ENCODE measurements around the gene CCDC178.
"Not testable (repeated sequence)": the region's sequence is repeated elsewhere in the genome, so short reads cannot be mapped to it uniquely, and the experiment has no call there.

Gene CCDC178

GRCh38 chr18:33356735-33357134 lies 83.8 kb downstream of the CCDC178 start:
- no peak for DNase-seq (ENCODE audit: low read depth)

DNA sequence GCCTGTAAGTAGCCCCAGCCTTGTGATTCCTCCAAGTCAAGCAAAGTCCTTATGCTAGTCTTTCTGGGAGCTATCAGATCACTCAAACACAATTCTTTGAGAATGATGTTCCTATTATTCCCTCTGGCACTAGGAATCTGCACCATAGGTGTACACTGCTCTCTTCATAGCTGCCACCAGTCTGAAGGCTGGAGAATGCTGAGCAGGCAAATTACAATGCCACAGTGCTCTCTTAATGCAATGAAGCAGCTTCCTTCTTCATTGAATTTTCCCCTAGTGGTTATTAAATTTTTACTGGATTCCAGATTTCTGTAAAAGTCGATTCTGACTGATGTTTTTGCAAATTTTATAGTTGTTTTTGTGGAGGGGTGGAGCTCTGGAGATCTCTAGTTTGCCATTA lies 84.8 kb downstream of the CCDC178 start:
- DNase-seq (ENCODE audit: low read depth) = no peak

DNA sequence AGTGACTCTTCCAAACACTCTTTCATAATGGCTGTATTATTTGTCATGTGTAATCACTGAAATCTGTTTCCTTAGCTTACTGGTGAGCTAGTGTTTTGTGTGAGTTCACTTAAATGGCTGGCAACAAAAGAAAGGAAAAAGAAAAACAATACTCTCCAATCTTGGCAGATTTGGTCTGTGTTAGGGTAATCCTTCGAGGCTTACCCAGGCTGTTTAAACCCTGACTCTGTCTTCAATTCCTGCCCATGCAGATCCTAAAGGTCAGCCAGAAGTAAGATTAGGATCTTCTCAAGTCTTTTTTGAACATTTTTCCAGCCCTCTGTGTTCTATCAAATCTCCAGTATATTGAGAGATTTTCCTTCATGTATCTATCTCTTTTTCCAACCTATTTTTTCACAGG lies 85.3 kb downstream of the CCDC178 start:
- no peak for DNase-seq (ENCODE audit: low read depth)

- DNase-seq (ENCODE audit: low read depth) = no peak
These were observed 90.3 kb downstream of the CCDC178 start for GRCh38 chr18:33350256-33350655.

DNA sequence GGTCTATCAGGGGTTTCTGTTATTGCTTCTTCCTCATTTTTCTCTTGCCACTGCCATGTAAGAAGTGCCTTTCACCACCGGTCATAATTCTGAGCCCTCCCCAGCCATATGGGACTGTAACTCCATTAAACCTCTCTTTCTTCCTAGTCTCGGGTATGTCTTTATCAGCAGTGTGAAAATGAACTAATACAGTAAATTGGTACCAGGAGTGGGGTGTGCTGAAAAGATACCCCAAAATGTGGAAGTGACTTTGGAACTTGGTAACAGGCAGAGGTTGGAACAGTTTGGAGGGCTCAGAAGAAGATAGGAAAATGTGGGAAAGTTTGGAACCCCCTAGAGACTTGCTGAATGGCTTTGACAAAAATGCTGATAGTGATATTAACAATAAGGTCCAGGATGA lies 100.8 kb downstream of the CCDC178 start:
- DNase-seq (ENCODE audit: low read depth) = not testable (repeated sequence)

DNA sequence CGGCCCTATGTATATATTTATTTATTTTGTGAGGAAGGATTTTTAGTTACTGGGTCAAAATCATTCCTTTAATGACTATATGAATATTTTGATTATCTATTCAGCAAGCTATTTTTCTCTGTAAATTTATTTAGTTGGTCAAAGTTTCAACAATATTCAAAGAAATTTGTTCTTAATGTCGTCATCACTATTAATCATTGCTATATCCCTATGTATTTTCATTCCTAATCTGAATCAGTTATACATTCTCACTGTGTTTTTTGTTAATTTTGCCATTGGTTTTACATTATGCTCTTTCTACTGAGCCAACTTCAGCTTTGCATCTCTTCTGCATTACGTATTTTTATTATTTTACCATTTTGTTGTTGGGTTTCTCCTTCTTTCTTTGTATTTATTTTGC lies 105.7 kb downstream of the CCDC178 start:
- DNase-seq (ENCODE audit: low read depth) = no peak

- no peak for DNase-seq (ENCODE audit: low read depth)
These were observed 109.8 kb downstream of the CCDC178 start for GRCh38 chr18:33330711-33331110.

GRCh38 chr18:33326975-33327374 lies 113.5 kb downstream of the CCDC178 start:
- DNase-seq (ENCODE audit: low read depth) = no peak

- DNase-seq (ENCODE audit: low read depth) = no peak
These were observed 122.9 kb downstream of the CCDC178 start for GRCh38 chr18:33317640-33318039.

GRCh38 chr18:33316146-33316587 lies 124.4 kb downstream of the CCDC178 start:
- no peak for DNase-seq (ENCODE audit: low read depth)

GRCh38 chr18:33307520-33307919 lies 133.0 kb downstream of the CCDC178 start:
- DNase-seq (ENCODE audit: low read depth) = no peak

DNA sequence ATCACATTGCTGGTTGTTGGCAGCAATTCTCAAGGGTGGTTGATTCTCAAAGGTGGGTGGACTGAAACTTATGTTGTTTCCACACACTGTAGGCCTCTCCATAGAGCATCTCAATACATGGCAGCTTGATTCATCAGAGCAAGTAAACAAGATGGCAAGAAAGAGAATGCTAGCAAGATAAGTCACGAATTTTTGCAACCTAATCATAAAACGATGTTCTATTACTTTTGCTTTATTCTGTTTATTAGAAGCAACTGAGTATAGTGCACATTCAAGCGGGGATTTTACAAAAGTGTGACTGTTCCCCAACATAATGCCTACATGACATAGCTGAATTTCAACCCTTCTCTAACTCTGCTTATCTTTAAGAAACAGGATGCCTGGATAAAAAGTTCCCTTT lies 136.2 kb downstream of the CCDC178 start:
- DNase-seq (ENCODE audit: low read depth) = no peak

GRCh38 chr18:33291539-33291938 lies 149.0 kb downstream of the CCDC178 start:
- DNase-seq (ENCODE audit: low read depth) = no peak

DNA sequence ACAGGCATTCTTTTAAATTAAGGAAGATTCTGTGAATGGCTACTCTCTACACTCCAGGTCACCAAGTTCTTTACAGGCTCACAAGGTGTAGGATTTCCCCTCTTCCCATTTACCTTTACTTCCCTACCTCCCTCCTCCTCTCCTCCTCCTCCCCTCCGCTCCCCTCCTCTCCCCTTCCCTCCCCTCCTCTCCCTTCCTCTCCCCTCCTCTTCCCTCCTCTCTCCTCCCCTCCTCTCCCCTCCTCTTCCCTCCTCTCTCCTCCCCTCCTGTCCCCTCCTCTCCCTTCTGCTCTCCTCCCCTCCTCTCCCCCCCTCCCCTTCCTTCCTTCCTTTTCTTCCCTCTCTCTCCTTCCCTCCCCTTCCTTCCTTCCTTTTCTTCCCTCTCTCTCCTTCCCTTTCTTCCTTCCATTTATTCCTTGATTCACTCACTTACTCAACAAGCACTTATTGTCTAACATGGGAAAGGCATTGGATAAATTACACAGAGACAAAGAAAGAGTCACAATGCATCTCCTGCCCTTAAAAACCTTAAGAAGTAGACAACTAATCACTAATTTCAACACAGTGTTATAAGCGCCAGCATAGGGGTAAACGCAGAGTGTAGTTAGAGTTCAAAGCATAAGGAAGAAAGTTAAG lies 152.3 kb downstream of the CCDC178 start:
- no peak for DNase-seq (ENCODE audit: low read depth)

DNA sequence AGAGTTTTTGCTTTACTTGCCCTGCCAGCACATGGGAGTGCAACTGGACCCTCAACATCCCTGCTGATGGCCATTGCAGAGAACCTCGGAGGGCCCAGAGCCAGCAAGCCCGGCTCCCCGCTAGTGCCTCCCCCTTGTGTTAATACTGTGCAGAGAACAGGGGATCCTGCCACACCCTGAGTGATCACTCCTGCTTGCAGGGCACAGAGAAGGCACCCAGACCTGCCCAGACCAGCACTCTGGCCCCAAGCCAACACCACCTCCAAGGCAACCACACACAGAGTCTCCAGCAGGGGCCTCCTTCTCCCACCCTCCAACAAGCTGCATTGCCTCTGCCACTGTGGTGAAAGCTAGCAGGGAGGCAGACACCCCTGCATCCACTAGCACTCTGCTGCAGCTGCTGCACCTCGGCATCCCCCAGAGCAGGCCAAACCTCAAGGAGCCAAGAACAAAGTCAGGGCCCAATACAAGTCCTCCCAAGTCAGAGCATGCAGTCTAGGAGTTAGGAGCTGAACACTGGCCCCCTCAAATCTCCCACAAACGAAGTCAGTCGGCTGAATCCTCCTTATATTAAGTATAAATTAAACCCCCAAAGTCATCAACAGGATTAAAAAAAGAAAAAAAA lies 157.7 kb downstream of the CCDC178 start:
- no peak for DNase-seq (ENCODE audit: low read depth)

- no peak for DNase-seq (ENCODE audit: low read depth)
These were observed 158.4 kb downstream of the CCDC178 start for GRCh38 chr18:33282142-33282541.

DNA sequence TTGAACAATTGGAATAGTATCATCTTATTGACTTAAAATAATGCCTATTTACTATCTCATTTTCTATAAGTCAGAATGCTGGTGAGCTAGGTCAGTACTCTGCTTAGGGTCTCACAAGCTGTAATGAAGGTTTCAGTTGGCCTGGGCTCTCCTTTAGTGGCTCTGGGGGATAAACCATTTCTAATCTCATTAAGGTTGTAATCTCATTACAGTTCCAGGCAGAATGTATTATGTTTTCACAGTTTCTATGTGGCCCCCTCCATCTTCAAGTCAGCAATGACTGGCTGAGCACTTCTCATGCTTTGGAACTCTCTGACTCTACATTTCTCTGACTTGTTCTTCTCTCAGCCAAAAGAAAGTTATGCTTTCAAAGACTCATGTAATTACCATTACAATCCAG lies 163.1 kb downstream of the CCDC178 start:
- no peak for DNase-seq (ENCODE audit: low read depth)

- no peak for DNase-seq (ENCODE audit: low read depth)
These were observed 164.7 kb downstream of the CCDC178 start for GRCh38 chr18:33275843-33276242.

DNA sequence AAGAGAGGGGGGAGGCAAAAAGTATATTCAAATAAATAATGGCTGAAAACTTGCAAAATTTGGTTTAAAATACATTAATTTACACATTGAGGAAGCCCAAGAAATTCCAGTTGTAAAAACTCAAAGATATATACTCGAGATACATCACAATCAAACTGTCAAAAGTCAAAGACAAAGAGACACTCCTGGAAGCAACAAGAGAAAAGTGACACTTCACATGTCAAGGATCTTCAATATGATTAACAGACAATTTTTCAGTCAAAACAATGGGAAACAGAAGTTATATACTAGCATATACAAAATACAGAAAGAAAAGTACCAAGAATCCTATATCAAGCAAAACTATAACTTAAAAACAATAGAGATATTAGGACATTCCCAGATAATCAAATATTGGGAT lies 170.2 kb downstream of the CCDC178 start:
- no peak for DNase-seq (ENCODE audit: low read depth)

DNA sequence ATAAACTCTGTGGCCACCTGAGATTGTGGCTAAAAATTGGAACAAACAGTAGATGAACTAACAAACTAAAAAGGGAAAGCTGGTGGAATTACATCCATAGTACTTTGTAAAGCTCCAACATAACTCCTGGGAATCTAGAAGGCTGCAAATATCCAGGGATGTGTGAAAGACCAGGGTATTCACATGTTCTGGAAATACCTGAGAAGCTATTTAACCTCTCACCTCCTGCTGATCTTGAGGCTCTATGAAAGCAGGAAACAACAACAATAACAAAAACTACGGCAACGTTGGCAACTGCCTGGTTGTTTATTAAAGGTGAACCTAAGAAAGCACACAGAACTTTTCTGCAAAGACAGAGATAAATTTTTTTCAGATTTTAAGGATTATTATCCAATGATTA lies 171.3 kb downstream of the CCDC178 start:
- DNase-seq (ENCODE audit: low read depth) = no peak

DNA sequence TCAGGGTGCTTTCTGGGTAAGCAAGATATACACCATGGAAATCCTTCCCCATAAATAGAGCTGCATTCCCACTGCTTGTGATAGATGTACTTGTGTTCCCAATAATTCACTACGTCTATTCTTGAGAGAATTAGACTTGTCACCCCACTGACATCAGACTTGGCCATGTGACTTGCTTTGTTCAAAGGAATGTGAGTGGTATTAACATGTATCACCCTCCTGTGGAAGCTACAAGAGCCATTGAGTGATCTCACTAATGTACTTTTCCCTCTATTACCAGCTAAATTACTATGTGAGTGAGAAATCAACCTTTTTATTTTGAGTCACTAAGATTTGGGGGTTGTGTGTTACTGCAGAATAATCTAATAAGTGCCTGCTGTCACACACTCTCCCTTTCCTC lies 176.0 kb downstream of the CCDC178 start:
- no peak for DNase-seq (ENCODE audit: low read depth)

DNA sequence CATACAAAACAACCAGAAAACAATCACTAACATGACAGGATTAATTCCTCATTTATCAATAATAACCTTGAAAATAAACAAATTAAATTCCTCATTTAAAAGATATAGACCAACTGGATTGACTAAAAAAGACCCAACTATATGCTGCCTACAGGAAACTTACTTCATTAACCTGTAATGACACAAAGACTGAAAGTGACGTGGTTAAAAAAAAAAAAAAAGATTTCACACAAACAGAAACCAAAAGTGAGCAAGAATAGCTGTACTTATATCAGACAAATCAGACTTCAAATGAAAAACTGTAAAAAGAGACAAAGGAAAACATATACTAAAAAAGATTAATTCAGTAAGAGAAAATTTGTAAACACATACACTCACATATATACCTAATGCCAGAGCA lies 201.2 kb downstream of the CCDC178 start:
- no peak for DNase-seq (ENCODE audit: low read depth)

DNA sequence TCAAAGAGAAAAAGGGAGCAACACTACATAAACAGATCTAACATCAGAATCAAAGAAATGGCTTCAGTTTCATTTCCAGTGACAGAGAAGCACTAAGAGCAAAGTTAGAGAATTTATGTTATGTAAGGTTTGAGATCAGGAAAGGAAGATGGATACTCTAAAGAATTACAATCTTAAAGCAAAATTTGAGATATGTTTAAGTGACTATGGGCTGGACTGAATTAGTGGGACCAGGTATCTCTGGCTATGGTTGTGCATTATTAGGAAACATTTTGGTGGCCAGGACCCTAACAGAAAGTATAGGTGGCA lies 208.2 kb downstream of the CCDC178 start:
- no peak for DNase-seq (ENCODE audit: low read depth)
